ENCODE measurements around the gene PTPRN2.

Gene PTPRN2

DNA sequence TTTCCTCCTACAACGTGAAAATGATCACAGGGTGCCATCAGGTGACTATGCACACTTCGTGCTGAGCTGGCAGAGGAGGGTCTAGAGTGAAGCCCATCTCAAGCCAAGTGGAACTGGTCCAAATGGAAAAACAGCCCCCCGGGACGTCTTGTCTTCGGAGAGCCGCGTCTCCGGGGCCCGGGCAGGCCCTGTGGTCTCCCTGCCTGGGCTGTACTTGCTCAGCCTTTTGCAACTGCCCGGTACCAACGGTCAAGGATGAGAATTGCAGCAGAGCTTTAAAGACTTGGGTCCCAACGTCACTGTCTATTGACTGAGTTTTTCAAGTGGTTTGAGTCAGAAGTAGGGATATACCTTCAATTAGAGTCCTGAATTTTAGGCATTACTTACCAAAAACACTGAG, 315.5 kb downstream of the PTPRN2 start:
- no peak for DNase-seq

DNA sequence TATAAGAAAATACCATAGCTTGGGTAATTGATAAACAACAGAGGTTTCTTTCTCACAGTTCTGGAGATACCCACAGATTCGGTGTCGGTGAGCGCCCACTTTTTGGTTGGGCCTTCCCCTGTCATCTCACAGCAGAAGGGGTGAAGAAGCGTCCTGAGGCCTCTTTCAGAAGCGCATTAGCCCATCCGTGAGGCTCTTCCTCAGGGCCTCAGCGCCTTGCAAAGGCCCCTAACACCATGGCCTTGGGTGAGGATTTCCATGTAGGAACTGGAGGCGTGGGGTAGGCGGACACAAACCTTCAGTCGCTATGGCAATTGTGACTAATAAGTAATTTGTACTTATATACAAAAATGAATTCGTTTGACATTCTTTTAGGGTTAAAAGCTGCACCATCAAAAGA, 316.0 kb downstream of the PTPRN2 start:
- no peak for DNase-seq

DNA sequence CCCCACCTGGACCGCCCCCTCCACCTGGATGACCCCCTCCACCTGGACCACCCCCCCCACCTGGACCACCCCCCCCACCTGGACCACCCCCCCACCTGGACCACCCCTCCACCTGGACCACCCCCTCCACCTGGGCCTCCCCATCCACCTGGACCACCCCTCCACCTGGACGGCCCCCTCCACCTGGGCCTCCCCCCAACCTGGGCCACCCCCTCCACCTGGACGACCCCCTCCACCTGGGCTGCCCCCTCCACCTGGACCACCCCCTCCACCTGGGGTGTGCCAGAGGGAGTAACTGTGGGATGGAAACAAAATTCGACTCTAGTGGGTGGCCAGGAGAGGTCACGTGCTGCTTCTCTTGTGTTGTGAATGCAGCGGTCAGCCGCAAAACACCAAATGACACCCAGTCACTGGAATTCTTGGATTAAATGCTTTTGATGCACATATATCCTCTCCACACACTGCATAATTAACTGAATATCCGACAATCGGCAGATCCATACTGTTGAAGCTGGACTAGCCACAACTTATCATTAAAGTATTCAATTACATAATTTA, 316.7 kb downstream of the PTPRN2 start:
- DNase-seq = no peak

DNA sequence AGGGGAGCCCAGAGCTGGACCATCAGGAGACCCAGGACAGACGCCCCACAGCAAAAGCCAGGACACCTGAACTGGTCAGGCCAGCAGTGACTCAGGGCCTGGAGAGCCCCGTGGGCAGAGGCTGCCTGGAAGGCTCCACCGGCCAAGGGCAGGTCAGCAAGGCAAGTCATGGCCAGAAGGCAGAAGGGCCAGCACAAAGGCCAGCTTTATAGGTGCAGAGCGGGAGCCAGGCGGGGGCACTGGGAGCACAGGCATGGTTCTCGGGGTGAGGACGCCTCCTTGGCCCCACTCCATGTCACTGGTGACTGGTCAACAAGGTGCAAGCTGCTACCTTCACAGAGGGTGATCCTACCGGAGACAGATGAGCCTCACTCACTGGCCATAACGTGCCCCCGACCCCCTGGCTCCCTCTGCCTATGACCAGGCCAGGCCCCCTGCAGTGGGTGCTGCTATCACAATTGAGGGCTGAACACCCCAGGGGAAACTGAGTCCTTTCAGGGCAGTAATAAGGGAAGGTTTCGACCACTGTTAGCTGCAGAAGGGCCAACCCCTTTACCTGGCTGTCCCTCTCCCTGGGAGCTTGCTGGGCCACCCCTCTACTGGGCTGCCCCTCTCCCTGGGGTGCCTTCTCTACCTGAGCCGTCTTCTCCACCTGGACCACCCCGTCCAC, 317.4 kb downstream of the PTPRN2 start:
- DNase-seq = no peak

DNA sequence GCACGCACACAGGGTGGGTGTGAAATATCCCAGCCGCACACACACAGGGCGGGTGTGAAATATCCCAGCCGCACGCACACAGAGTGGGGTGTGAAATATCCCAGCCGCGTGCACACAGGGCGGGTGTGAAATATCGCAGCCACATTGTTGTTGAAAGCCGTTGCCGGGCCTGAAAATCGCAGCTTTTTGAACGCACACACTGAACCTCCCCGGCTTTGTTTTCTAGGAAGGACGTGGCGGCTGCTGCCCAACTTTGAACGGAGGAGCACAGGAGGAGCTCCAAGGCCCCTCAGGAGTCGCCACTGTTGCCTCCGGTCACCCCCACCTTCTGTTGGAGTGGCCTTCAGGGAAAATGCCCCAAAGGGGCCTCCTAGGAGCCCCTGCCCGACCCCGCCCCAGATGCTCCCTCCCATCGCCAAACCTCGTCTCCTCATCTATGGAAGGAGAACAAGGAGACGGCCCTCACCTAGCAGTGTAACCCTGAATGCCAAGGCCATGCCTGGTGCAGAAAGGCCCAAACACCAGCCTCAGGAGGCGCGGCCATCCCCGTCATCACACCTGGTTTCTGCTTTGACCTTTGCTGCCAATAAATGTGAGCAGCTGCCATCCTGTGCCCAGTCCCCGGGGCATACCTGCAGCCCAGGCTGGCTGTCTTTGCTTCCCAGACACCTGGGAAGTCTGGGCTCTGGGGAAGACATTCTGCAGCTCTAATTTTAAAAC, 318.6 kb downstream of the PTPRN2 start:
- DNase-seq = no peak

DNA sequence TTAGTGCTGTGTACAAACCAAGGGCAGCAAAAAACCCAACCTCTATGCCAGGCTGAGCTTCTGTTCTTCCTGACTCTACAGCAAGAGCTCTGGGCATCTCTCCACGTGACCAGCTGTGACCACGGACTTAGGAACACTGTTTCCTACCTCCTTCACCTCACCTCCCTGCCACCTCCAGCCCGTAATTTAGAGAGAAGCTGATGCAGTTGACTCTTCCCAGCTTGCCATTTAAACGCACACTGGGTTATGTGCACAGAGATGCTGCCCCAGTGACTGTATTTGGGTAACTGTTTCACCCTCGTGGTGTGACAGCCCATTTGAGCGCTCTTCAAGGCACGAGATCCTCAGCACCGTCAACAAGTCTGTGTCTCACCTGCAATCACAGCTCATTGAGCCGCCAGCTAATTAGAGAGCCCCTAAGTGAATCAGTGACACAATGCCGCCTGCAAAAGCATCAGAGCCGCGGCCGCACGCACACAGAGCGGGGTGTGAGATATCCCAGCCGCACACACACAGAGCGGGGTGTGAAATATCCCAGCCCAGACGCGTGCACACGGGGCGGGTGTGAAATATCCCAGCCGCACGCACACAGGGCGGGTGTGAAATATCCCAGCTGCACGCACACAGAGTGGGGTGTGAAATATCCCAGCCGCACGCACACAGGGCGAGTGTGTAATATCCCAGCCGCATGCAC, 319.7 kb downstream of the PTPRN2 start:
- DNase-seq = no peak

DNA sequence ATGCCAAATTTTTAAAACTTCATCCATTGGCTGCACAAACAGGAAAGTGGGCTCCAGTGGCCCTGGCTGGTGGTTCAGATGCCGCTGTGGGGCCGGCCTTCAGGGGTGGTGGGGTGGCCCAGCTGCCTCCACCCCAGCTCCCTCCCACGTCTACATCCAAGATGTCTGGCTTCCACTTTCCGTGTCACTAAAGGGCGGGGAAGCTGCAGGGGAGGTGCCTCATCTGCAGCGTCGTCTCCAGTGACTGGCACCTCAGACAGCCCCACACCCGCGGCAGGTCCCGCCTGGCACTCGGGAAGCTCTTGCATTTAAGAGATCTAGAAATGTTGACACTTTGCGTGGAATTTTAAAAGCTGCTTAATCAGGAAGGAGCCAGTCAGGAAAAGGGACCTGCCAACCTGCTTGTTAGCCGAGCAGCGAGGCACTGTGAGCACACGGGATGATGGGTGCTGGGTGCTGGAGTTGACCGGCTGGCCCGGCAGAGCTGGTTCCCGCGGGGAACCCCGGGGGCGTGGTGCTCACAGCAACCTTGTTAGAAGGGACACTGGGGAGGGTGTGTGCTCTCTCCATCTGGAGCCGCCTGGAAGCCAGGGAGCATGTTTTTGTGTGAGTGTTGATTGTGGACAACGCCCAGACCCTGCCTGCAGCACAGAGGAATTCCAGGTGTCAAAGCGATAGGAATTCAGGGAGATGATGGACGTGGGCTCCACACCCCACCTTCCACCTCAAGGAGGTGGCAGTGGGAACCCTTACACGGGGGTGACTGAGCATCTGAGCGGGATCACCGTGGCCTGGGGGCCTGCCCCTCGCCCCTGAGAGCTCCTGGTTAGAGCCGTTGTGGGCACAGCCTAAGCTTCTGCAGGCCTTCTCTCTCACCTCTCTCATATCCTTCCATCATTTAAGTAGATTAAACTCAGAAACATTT, 320.5 kb downstream of the PTPRN2 start:
- DNase-seq = no peak

DNA sequence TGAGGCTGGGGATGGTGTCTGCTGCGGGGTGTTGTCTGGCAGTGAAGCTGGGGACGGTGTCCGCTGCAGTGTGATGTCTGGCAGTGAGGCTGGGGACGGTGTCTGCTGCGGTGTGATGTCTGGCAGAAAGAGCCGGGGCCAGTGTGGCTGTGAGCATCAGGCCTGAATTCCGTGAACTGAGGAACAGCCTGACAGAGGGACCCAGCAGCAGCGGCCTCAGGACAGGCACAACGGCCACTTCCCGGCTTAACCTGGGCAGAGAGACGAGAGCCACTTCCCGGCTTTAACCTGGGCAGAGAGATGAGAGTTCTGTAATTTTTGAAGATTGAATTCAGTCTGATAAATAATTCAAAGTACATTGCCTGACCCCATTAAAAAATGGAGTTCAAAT, 321.2 kb downstream of the PTPRN2 start:
- no peak for DNase-seq

DNA sequence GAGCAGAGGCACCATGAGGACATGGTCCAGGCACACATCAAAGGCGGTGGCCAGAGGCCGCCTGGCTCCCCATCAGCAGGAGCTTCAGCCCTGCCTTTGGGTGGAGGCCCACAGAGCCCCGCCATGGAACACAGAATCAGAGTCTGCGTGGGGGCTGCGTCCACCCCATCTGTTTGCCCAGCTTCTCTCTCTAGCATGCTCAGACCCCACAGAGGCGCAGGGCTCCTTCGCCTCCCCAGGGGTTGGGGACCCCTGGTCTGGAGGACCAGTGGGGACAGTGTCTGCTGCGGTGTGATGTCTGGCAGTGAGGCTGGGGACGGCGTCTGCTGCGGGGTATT, 321.9 kb downstream of the PTPRN2 start:
- no peak for DNase-seq

DNA sequence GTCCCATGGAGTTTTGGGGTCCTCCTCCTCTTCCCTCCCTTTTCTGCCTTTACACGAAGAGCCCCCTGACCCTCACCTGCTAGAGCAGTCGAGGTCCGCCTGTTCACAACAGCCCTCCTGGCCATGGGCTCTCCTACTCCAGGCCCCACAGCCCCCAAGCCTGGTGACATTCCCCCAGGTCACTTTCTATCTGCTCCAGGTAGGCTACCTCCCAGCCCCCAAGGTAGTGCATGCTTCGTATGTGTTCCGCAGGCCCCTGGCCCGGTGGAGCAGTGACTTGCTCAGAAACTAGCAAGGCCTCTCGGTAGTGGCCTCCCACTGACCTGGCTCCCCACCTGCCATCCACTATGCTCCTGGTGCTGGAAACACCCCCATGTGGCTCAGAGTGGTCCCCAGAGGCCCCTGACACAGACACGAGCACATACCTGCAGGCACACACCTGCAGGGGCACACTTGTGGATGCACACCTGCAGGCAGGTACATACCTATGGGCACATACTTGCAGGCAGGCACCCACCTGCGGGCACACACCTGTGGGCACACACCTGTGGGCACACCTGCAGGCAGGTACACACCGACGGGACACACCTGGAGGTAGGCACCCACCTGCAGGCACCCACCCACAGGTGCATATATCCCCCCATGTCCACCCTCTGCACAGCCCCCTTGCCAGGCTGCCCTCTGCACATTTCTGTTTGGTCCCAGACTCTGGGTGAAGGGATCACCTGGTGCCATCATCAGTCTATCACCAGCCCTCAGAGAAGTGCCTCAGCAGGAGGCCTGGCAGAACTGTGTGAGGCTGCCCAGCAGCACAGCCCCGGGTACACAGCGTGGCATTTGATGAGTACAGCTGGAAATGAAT, 322.5 kb downstream of the PTPRN2 start:
- DNase-seq = no peak

DNA sequence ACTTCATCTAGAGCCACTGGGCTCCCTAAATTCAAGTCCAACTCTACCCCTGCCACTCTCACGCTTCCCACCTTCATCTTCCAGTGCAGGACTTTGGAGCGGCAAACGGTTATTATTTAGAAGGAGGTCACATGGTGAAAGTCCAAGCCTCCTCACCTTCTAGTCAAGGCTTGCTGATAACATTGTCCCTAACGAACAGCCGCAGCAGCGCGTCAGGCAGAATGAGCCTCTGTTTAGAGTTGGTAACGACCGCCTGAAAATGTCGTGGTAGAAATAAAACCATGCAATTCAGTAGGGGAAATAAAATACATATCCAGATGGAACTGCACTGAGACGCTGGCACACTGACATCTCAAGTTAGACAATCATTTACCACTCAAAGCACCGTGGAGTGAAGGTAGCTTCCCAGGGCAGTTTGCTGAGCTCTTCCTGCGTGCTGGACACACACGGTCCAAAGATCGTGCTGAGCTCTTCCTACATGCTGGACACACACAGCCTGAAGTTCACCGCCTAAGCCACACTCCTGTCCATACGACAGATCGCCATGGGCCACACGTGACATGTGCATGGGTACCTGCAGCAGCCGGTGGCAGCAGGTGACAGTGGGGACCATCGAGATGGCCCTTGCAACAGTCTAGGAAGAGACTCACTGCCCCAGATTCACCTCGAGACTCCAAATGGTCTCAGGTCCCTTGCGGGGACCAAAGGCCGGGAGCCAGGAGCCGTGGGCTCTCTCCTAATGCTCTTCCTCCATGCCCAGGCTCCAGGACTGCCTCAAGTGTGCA, 323.5 kb downstream of the PTPRN2 start:
- no peak for DNase-seq

DNA sequence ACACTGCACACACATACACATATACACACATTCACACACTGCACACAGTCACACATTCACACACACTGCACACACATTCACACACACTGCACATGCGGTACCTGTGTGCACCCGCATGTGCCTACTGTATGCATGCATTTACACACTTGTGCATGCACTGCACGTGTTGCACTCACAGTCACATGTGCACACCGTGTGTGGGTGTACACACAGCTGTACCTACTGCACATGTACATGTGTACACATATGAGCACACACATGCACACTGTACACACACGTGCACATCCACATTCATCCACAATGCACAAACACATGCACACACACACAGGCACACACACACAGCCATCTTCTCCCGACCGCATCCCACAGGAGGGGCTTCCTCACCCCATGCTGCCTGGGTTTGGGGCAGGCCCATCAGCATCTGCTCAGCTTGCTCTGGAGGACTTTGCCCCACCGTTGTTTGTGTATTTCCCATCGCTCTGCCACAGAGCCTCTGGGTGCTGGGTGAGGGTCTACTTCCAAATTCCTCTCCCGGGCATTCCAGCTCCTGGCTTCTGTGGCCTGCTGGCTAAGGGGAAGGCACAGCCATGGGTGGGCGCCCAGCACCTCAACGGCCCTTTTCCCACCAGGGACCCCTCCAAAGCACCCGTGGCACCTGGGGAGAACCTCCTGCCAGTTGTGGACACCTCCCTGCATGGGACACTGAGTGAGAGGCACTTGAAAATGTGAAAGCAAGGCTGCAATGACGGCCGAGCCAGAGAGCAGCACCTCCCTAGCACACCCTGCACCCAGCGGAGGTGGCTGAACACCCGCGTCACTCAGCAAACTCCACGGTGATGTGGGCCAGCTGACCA, 324.3 kb downstream of the PTPRN2 start:
- no peak for DNase-seq

DNA sequence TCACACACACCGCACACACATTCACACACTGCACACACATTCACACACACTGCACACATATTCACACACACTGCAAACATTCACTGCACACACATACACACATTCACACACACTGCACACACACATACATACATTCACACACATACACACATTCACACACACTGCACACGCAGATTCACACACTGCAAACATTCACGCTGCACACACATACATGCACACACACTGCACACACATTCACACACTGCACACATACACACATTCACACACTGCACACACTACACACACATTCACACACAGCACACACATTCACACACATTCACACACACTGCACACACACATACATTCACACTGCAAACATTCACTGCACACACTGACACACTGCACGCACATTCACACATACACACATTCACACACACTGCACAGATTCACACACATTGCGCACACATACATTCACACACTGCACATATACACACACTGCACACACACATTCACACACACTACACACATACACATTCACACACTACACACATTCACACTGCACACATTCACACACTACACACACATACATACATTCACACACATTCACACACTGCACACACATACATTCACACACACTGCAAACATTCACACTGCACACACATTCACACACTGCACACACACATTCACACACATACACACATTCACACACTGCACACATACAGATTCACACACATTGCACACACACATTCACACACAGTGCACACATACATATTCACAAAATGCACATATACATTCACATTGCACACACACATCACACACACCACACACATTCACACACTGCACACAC, 325.1 kb downstream of the PTPRN2 start:
- no peak for DNase-seq

DNA sequence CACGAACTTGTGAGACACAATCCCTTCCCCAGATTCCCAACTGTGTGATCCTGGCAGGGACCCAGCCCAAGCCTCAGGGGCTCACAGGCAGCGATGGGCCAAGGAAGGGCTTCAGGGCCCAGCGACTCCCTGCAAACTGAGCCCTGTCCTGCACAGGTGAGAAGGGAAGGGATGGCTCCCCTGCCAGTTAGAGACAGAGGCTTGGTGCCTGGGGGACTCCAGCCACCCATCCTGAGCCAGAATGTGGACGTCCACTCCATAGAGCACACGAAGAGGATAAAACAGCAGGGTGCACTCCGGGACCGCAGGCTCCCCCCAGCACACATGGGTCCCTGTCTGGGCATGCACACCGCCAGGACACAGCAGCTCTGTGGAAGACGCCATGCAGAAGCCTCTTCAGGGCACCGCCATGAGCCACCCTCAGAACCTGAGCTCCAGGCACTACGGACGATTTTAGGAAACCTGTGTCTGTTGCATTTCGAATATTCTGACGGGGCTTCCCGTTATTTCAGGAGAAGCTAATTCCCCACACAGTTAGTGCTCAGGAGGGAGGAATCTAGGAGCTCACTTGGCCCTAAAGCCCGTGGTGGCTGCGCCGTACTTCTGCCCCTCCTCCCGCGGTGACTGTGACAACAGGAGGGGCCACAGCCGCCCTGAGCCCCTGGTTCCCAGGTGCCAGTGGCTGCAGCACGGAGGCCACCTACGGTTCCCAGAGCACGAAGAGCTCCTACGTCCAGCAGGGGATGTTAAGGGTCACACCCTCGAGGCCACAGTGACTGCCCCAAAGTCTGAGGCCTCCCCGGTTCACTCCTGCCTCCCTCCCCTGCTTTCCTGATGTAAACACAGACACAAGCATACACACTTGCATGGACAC, 326.0 kb downstream of the PTPRN2 start:
- no peak for DNase-seq

DNA sequence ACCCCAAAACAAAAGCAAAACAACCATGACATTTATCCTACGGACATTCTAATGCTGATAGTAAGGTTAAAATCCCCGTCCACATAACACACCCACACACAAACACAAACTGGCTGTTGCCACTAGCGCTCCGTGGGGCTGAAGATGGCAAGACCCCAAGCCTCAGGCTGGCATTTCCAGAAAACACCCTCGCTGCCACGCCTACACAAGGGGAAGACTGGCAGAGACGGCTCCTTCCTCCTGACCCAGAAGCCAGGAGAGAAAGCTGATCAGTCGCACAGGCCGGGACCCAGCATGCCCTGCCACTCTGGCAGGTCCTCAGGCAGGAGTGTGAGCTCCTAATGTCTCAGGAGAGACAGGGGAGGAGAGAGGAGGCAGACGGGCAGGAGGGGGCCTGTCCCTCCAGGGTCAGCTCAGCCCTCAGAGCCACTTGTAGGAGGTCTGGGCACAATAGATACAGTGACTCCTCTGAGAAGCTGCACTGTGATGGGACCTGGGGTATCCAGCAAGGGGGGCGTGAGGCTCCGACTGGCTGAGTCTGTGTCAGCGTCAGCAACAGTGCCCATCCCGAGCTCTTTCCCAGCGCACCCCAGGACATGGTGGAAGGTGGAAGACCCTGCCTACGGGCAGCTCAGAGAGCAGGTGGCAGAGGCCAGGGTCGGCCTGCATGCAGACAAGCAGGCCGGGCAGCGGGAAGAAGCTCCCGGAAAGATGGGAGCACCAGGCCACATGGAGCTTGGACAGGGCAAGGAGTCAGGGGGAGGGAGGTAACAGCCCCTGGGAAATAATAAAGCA, 326.9 kb downstream of the PTPRN2 start:
- no peak for DNase-seq

DNA sequence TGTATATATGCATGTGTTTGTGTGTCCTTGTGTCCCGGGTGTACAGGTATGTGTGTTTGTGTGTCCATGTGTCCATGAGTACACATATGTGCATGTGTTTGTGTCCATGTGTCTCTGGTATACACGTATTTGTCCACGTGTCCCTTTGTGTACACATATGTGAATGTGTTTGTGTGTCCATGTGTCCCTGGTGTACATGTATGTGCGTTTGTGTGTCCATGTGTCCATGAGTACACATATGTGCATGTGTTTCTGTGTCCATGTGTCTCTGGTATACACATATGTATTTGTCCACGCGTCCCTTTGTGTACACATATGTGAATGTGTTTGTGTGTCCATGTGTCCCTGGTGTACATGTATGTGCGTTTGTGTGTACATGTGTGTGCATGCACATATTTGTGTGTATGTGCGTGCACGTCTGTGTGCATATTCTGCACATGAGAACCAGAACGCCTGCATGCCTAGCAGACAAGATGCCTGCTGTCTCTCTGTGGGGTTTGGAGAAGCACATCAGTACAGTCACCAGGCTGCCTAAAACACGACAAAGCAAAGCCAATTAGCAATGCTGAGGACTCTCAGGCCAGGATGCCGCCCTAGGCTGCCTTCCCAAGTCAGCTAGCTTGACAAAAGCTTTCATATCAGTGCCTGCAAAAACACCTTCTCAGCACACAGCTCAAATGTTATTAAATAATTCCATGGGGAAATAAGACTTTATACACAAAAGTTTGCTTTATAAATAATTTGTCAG, 327.8 kb downstream of the PTPRN2 start:
- no peak for DNase-seq
